AG09309 (cell line): ENCODE results near the gene TANC1.

Experiments
- DNase-seq: peaks from one replicate; pipeline ENCODE4 v3.0.0-alpha.2; 2010; ENCODE audit warnings: low read depth
- H3K4me3 ChIP-seq: 2 replicates; pipeline ENCODE4 v1.5.1; 2011; ENCODE audit warnings: mild to moderate bottlenecking, low read depth, low read length, moderate library complexity; ENCODE audit not compliant: control insufficient read depth
- CTCF ChIP-seq: IDR thresholded peaks from 2 replicates; pipeline ENCODE4 v1.5.1; 2011; ENCODE audit warnings: mild to moderate bottlenecking, low read depth, low read length, inconsistent platforms; ENCODE audit not compliant: insufficient read depth, control insufficient read depth; ENCODE audit errors: missing control alignments

TANC1 gene

GRCh38 chr2:159084384-159085370, 116.2 kb downstream of the TANC1 start:
- no peak for TF ChIP-seq CTCF
- DNase-seq, result no peak
- no peak overlapping the region for H3K4me3 ChIP-seq

- DNase-seq, result no peak
- H3K4me3 ChIP-seq, result no peak overlapping the region
- TF ChIP-seq CTCF, result no peak
Measured at GRCh38 chr2:159086342-159086741, 117.9 kb downstream of the TANC1 start.

- no peak overlapping the region for H3K4me3 ChIP-seq
- TF ChIP-seq CTCF, result no peak
- no peak for DNase-seq
Measured at GRCh38 chr2:159086826-159087225, 118.4 kb downstream of the TANC1 start.

GRCh38 chr2:159088906-159089305, 120.5 kb downstream of the TANC1 start:
- no peak for TF ChIP-seq CTCF
- no peak for DNase-seq
- H3K4me3 ChIP-seq, result no peak overlapping the region

GRCh38 chr2:159089543-159089942, 121.1 kb downstream of the TANC1 start:
- H3K4me3 ChIP-seq, result no peak overlapping the region
- TF ChIP-seq CTCF, result no peak

GRCh38 chr2:159090514-159091201, 122.2 kb downstream of the TANC1 start:
- no peak overlapping the region for H3K4me3 ChIP-seq
- TF ChIP-seq CTCF, result no peak
- no peak for DNase-seq

More at GRCh38 chr2:159089543-159089942, 121.1 kb downstream of the TANC1 start:
- DNase-seq, result no peak
